ENCODE measurements around the gene SZT2. TPM values are rescaled to one million over a fixed set of nuclear protein-coding genes. Genes with fewer than 3 reads are reported as not detected.
"Not testable (repeated sequence)": the region's sequence is repeated elsewhere in the genome, so short reads cannot be mapped to it uniquely, and the experiment has no call there.

The SZT2 gene
- total RNA-seq, 2 donors from 2014 or later: 34.8 to 50.5 TPM

DNA sequence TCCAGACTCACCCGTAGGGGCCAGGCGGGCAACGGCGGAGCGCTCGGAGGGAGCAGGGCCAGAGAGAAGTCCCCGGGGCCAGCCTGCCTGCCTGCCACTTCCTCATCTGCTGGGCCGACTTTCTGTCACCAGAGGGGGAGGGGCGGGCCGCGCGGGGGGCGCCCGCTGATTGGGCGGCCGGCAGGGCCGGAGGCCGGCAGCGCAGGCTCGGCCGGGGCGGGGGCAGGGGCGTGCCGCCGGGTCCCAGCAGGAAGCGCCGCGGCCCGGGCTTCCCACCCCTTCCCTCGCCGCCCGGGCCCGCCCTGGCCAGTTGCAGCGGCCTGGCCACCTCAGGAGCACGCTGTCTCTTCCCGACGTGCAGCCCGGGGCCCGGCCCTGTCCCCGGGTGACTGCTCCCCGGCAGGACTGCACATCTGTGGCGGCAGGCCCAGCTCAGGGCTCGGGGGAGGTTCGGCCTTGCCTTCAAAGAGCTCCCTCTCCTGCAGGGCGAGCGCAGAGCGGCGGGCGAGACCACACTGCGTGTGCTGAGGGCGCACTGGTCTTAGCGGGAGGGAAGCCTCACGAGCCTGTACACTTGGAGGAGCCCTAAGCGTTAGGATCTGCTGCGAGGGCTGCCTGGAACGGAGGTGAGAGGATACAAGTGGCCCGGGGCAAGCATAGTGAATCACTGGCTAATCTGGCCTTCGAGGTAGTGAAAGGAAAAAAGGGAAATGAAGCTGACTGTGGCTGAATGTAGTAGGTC lies 21.6 kb upstream of the SZT2 start, which contains the start of gene ELOVL1:
Gene ELOVL1, minus strand, starts transcription at position 108 of the 742 bp plus-strand sequence. CDS start 2,402 bp downstream, outside the sequence.
- Histone ChIP-seq H3K4me3 (peak within 1 kb of the TSS; percentile 53), H3K36me3 (peaks cover 18% of the 10 kb centered on the region), H3K4me1 (peaks cover 13% of the 10 kb centered on the region), H3K9me3 (no peaks in the 10 kb centered on the region), H3K27me3 (no peaks in the 10 kb centered on the region), H3K27ac (peak within 1 kb of the TSS; percentile 96), H3K9ac (ENCODE audit: low read depth in 2 of 2, low read length in 2 of 2) (peak within 1 kb of the TSS; percentile 93 to 97)
- TF ChIP-seq, protein P1, sequence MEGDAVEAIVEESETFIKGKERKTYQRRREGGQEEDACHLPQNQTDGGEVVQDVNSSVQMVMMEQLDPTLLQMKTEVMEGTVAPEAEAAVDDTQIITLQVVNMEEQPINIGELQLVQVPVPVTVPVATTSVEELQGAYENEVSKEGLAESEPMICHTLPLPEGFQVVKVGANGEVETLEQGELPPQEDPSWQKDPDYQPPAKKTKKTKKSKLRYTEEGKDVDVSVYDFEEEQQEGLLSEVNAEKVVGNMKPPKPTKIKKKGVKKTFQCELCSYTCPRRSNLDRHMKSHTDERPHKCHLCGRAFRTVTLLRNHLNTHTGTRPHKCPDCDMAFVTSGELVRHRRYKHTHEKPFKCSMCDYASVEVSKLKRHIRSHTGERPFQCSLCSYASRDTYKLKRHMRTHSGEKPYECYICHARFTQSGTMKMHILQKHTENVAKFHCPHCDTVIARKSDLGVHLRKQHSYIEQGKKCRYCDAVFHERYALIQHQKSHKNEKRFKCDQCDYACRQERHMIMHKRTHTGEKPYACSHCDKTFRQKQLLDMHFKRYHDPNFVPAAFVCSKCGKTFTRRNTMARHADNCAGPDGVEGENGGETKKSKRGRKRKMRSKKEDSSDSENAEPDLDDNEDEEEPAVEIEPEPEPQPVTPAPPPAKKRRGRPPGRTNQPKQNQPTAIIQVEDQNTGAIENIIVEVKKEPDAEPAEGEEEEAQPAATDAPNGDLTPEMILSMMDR (IDR thresholded peaks at IDR 0.05): no peak
- intact Hi-C loops (cut with DNase I): no loop called here
- DNase-seq: peak; percentile 94

DNA sequence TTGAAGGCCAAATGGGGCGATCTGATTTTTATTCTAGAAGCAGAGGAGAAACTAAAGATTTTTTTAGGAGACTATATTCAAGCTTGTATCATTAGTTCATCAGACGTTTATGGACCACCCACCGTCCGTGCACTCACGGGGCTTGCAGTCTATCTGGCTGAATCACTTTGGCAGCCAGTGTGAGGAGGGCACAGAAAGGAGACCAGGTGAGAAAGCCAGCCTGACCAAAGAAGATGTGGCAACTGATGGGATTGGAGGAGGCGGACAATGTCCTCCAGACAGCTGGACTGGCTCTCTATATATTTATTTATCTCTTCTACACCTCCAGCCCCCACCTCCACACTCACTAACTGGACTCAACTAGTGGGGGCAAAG lies 21.1 kb upstream of the SZT2 start:
- H3K27me3 ChIP-seq: no peaks in the 10 kb centered on the region
- intact Hi-C loops (cut with DNase I): no loop called here
- no peak for DNase-seq
- no peaks in the 10 kb centered on the region for H3K9me3 ChIP-seq
- peak overlapping the region; percentile 86 to 93 for H3K9ac ChIP-seq (ENCODE audit: low read depth in 2 of 2, low read length in 2 of 2)
- TF ChIP-seq, protein P1 (IDR thresholded peaks at IDR 0.05): no peak
- peak overlapping the region; percentile 53 for H3K4me3 ChIP-seq
- H3K4me1 ChIP-seq: peaks cover 13% of the 10 kb centered on the region
- H3K36me3 ChIP-seq: peaks cover 13% of the 10 kb centered on the region
- peak overlapping the region; percentile 96 for H3K27ac ChIP-seq

DNA sequence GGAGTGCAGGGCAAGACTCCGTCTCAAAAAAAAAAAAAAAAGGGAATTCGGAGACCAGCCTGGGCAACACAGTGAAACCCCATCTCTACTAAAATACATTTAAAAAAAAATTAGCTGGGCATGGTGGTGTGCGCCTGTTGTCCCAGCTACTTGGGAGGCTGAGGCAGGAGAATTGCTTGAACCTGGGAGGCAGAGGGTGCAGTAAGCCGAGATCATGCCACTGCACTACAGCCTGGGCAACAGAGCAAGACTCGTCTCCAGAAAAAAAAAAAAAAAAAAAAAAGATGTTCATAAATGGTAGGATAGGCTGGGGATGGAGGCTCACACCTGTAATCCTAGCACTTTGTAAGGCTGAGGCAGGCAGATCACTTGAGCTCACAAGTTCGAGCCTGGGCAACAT lies 19.9 kb upstream of the SZT2 start:
- peaks cover 13% of the 10 kb centered on the region for H3K4me1 ChIP-seq
- DNase-seq; intact Hi-C loops (cut with DNase I); H3K4me3 ChIP-seq; H3K36me3 ChIP-seq; H3K27ac ChIP-seq; H3K27me3 ChIP-seq; H3K9ac ChIP-seq (ENCODE audit: low read depth in 2 of 2, low read length in 2 of 2); H3K9me3 ChIP-seq: not testable (repeated sequence)

DNA sequence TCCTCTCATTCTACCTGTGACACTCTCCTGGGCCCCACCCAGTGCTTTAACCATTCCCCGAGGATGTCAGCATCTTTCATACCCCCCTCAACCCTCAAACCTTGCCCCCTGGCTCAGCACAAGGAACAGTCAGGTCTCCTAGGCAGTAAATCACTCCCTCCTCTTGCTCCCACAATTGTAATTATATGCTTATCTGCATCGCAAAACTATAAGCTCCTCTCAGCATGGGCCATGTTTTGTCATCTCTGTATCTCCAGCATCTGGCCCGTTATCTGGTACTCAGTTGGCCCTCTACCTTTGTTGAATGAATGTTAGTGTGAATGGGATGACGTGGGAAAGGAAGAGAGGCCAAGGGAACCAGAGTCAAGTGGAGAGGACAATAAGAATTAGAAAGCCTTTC lies 19.1 kb upstream of the SZT2 start:
- TF ChIP-seq, protein P1 (IDR thresholded peaks at IDR 0.05): no peak
- Histone ChIP-seq H3K27ac (no peak overlapping the region), H3K4me3 (no peak overlapping the region), H3K9ac (ENCODE audit: low read depth in 2 of 2, low read length in 2 of 2) (no peak overlapping the region), H3K27me3 (no peaks in the 10 kb centered on the region), H3K36me3 (no peaks in the 10 kb centered on the region), H3K9me3 (no peaks in the 10 kb centered on the region), H3K4me1 (peaks cover 8% of the 10 kb centered on the region)
- intact Hi-C loops (cut with DNase I): no loop called here
- no peak for DNase-seq

DNA sequence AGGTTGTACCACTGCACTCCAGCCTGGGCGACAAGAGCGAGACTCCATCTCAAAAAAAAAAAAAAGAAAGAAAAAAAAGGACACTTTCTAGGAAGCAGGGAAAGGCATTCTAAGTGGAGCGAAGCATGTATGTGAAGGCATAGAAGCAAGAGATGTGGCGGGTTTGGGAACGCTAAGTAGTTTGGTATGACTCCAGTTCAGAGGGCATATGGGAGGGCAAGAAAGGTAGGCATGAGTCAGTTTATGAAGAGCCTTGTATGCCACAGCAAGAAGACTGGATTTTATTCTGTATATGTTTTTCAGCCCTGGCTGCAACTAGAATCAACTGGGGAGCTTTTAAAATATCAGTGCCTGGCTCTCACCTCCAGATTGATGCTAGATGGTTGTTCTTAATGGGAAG lies 17.5 kb upstream of the SZT2 start:
- TF ChIP-seq, protein P1 (IDR thresholded peaks at IDR 0.05): no peak
- Histone ChIP-seq H3K36me3 (no peaks in the 10 kb centered on the region), H3K4me3 (no peak overlapping the region), H3K9ac (ENCODE audit: low read depth in 2 of 2, low read length in 2 of 2) (no peak overlapping the region), H3K9me3 (no peaks in the 10 kb centered on the region), H3K27ac (no peak overlapping the region), H3K4me1 (no peaks in the 10 kb centered on the region), H3K27me3 (no peaks in the 10 kb centered on the region)
- intact Hi-C loops (cut with DNase I): no loop called here
- no peak for DNase-seq

Data from colonic mucosa (tissue), 4 donors.